GM20000 (cell line): ENCODE measurements around the gene PLEKHA5.

Experiments used
- DNase-seq: peaks from one replicate; pipeline ENCODE4 v3.0.0; 2012; ENCODE audit warnings: low spot score
- CTCF ChIP-seq: IDR thresholded peaks from 2 replicates; pipeline ENCODE4 v1.5.1; 2012; ENCODE audit warnings: mild to moderate bottlenecking, control low read depth; ENCODE audit errors: extremely low read depth, missing control alignments

The PLEKHA5 gene

GRCh38 chr12:19119440-19119839 lies 10.1 kb upstream of the PLEKHA5 start:
- TF ChIP-seq CTCF: no peak
- no peak for DNase-seq

GRCh38 chr12:19120795-19121194 lies 8.7 kb upstream of the PLEKHA5 start:
- TF ChIP-seq CTCF: no peak
- no peak for DNase-seq

GRCh38 chr12:19121449-19122018 lies 8.0 kb upstream of the PLEKHA5 start:
- no peak for TF ChIP-seq CTCF
- no peak for DNase-seq

GRCh38 chr12:19125325-19125724 lies 4.2 kb upstream of the PLEKHA5 start:
- DNase-seq: no peak

GRCh38 chr12:19127270-19127669 lies 2.3 kb upstream of the PLEKHA5 start:
- TF ChIP-seq CTCF: no peak
- no peak for DNase-seq

More at GRCh38 chr12:19125325-19125724, 4.2 kb upstream of the PLEKHA5 start:
- no peak for TF ChIP-seq CTCF

- DNase-seq: no peak
Observed at GRCh38 chr12:19128485-19128884, 1.0 kb upstream of the PLEKHA5 start.

GRCh38 chr12:19129122-19129485 lies 429 bp upstream of the PLEKHA5 start:
- no peak for DNase-seq
- TF ChIP-seq CTCF: no peak

More at GRCh38 chr12:19128485-19128884, 1.0 kb upstream of the PLEKHA5 start:
- TF ChIP-seq CTCF: no peak
